GM18507 (cell line): ENCODE measurements around the gene KIF26B.

Experiments
- DNase-seq: peaks from one replicate; pipeline ENCODE4 v3.0.0; 2011; ENCODE audit warnings: low read depth; ENCODE audit not compliant: insufficient read length; ENCODE audit errors: extremely low spot score
- FAIRE-seq: peaks from 2 replicates; lab custom pipeline; 2011; peaks lifted over from hg19 to GRCh38; lab: Jason Lieb, UNC

Gene KIF26B

GRCh38 chr1:245500546-245500945 is 345.8 kb downstream of the KIF26B start:
- DNase-seq (no peak), FAIRE-seq (no peak)

GRCh38 chr1:245501633-245502032 is 346.8 kb downstream of the KIF26B start:
- DNase-seq: no peak
- no peak for FAIRE-seq

- no peak for FAIRE-seq
- DNase-seq: no peak
Measured at GRCh38 chr1:245503548-245503947, 348.8 kb downstream of the KIF26B start.

- FAIRE-seq (no peak), DNase-seq (no peak)
Measured at GRCh38 chr1:245510144-245510543, 355.4 kb downstream of the KIF26B start.

GRCh38 chr1:245512181-245512888 is 357.6 kb downstream of the KIF26B start:
- DNase-seq: no peak

GRCh38 chr1:245512980-245513578 is 358.3 kb downstream of the KIF26B start:
- DNase-seq (no peak), FAIRE-seq (no peak)

More at GRCh38 chr1:245512181-245512888, 357.6 kb downstream of the KIF26B start:
- no peak for FAIRE-seq

GRCh38 chr1:245516284-245516759 is 361.5 kb downstream of the KIF26B start:
- no peak for FAIRE-seq
- DNase-seq: no peak

GRCh38 chr1:245520611-245521010 is 365.8 kb downstream of the KIF26B start:
- FAIRE-seq (no peak), DNase-seq (no peak)

GRCh38 chr1:245526141-245526540 is 371.4 kb downstream of the KIF26B start:
- DNase-seq: no peak
- FAIRE-seq: no peak

GRCh38 chr1:245528258-245528635 is 373.5 kb downstream of the KIF26B start:
- no peak for FAIRE-seq
- DNase-seq: no peak

- FAIRE-seq (no peak), DNase-seq (no peak)
Measured at GRCh38 chr1:245530937-245531336, 376.2 kb downstream of the KIF26B start.

- FAIRE-seq (no peak), DNase-seq (no peak)
Measured at GRCh38 chr1:245537992-245538391, 383.2 kb downstream of the KIF26B start.

- DNase-seq (no peak), FAIRE-seq (no peak)
Measured at GRCh38 chr1:245538671-245539070, 383.9 kb downstream of the KIF26B start.

- DNase-seq: no peak
- FAIRE-seq: no peak
Measured at GRCh38 chr1:245541369-245541768, 386.6 kb downstream of the KIF26B start.

GRCh38 chr1:245542365-245542764 is 387.6 kb downstream of the KIF26B start:
- FAIRE-seq: no peak
- DNase-seq: no peak

- DNase-seq (no peak), FAIRE-seq (no peak)
Measured at GRCh38 chr1:245544236-245544635, 389.5 kb downstream of the KIF26B start.

GRCh38 chr1:245546875-245547274 is 392.1 kb downstream of the KIF26B start:
- DNase-seq (no peak), FAIRE-seq (no peak)

- no peak for DNase-seq
- no peak for FAIRE-seq
Measured at GRCh38 chr1:245549996-245550719, 395.4 kb downstream of the KIF26B start.

- DNase-seq (no peak), FAIRE-seq (no peak)
Measured at GRCh38 chr1:245550720-245551043, 395.9 kb downstream of the KIF26B start.

GRCh38 chr1:245551536-245551935 is 396.8 kb downstream of the KIF26B start:
- DNase-seq (no peak), FAIRE-seq (no peak)

- FAIRE-seq: no peak
- DNase-seq: no peak
Measured at GRCh38 chr1:245552331-245552730, 397.5 kb downstream of the KIF26B start.
